ENCODE data around the gene CLCA1. TPM values are rescaled to one million over a fixed set of nuclear protein-coding genes. Genes with fewer than 3 reads are reported as not detected.

Gene CLCA1
- total RNA-seq, 8 experiments from 2014 or later = 0.09 TPM; not detected in 7

- WGBS, 10 experiments = 60 to 100% (median 95%) methylated on average over 1 to 10 of the region's 10 CpGs; no CpG with 5 or more reads in 2 of the 10 experiments
- no peak for ATAC-seq (replicated peaks in 6 of 8)
- Histone ChIP-seq H3K4me1 (replicated peaks in 1 of 2) (peaks cover 0 to 3% of the 10 kb centered on the region in 2 donors), H3K4me3 (no peak overlapping the region), H3K27ac (no peak overlapping the region)
- in situ Hi-C loops (cut with MboI; ENCODE audit: low pct_unique_long_range_greater_than_20kb in 2 of 9, low sequenced_read_pairs in 9 of 9, unreplicated experiment in 9 of 9) = no loop called here
Measured at GRCh38 chr1:86470859-86471258, 2.1 kb downstream of the CLCA1 start.

GRCh38 chr1:86471291-86471690, 2.6 kb downstream of the CLCA1 start:
- Histone ChIP-seq H3K4me1 (replicated peaks in 1 of 2) (no peaks in the 10 kb centered on the region), H3K27ac (no peak overlapping the region), H3K4me3 (no peak overlapping the region)
- in situ Hi-C loops (cut with MboI; ENCODE audit: low pct_unique_long_range_greater_than_20kb in 2 of 9, low sequenced_read_pairs in 9 of 9, unreplicated experiment in 9 of 9) = no loop called here
- no peak for ATAC-seq (replicated peaks in 6 of 8)

- Histone ChIP-seq H3K4me1 (replicated peaks in 1 of 2) (no peaks in the 10 kb centered on the region), H3K27ac (no peak overlapping the region), H3K4me3 (no peak overlapping the region)
- in situ Hi-C loops (cut with MboI; ENCODE audit: low pct_unique_long_range_greater_than_20kb in 2 of 9, low sequenced_read_pairs in 9 of 9, unreplicated experiment in 9 of 9) = no loop called here
- WGBS, 10 experiments = 64 to 97% (median 84%) methylated on average over 2 to 4 of the region's 4 CpGs; no CpG with 5 or more reads in 1 of the 10 experiments
- peak in 1 of 8 experiments; percentile 29 for ATAC-seq (replicated peaks in 6 of 8)
Measured at GRCh38 chr1:86472152-86472551, 3.4 kb downstream of the CLCA1 start.

DNA sequence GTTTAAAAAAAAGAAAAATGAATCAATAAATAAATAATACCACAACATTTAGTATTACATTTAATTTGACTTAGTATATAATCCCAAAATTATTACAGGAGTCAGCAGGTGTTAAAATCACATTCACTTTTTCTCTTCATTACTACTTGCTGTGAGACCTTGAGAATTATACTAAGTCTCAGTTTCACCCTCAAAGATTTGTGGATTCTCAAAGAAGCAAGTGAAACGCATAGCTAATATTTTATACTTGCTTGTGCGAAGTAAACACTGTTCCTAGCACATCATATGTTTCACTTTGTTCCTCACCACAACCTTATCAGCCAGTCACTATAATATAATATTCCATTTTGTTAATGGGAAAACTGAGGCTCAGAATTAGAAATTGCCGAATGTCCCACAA, 4.0 kb downstream of the CLCA1 start:
- in situ Hi-C loops (cut with MboI; ENCODE audit: low pct_unique_long_range_greater_than_20kb in 2 of 9, low sequenced_read_pairs in 9 of 9, unreplicated experiment in 9 of 9) = no loop called here
- WGBS, 10 experiments = 42 to 100% (median 64%) methylated on average over 1 to 3 of the region's 3 CpGs; no CpG with 5 or more reads in 1 of the 10 experiments
- no peak overlapping the region for H3K4me3 ChIP-seq

GRCh38 chr1:86477256-86477655, 8.5 kb downstream of the CLCA1 start:
- WGBS, 10 experiments = 0 to 100% (median 90%) methylated on average over 1 to 4 of the region's 4 CpGs; no CpG with 5 or more reads in 2 of the 10 experiments
- H3K4me3 ChIP-seq = no peak overlapping the region
- in situ Hi-C loops (cut with MboI; ENCODE audit: low pct_unique_long_range_greater_than_20kb in 2 of 9, low sequenced_read_pairs in 9 of 9, unreplicated experiment in 9 of 9) = no loop called here
- no peaks in the 10 kb centered on the region for H3K4me1 ChIP-seq (replicated peaks in 1 of 2)
- no peak overlapping the region for H3K27ac ChIP-seq
- no peak for ATAC-seq (replicated peaks in 6 of 8)

More for the DNA sequence above, 4.0 kb downstream of the CLCA1 start:
- Histone ChIP-seq H3K4me1 (replicated peaks in 1 of 2) (no peaks in the 10 kb centered on the region), H3K27ac (no peak overlapping the region)
- ATAC-seq (replicated peaks in 6 of 8) = no peak

DNA sequence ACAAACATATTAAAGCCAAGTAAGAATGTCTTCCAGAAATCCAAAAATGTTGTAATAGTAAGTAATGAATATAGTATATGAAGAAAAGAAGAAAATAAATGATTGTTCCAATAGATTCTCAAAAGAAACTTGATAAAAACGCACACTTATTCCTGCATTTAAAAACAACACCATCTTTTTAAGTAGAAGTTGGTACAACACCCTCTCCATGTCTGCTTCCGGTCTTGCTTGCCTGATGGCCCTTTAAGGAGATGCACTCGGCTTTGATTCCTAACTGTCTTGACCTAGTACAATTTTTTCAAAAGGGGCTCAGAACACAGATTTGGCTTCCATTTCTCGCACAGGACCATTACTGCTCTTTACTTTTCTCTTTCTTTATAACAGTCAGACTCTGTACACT, 9.0 kb downstream of the CLCA1 start:
- no peaks in the 10 kb centered on the region for H3K4me1 ChIP-seq (replicated peaks in 1 of 2)
- WGBS, 10 experiments = 23 to 100% (median 82%) methylated on average over 2 to 4 of the region's 4 CpGs
- in situ Hi-C loops (cut with MboI; ENCODE audit: low pct_unique_long_range_greater_than_20kb in 2 of 9, low sequenced_read_pairs in 9 of 9, unreplicated experiment in 9 of 9) = no loop called here
- no peak overlapping the region for H3K4me3 ChIP-seq
- no peak overlapping the region for H3K27ac ChIP-seq
- ATAC-seq (replicated peaks in 6 of 8) = no peak

GRCh38 chr1:86478416-86479156, 9.9 kb downstream of the CLCA1 start:
- Histone ChIP-seq H3K4me1 (replicated peaks in 1 of 2) (no peaks in the 10 kb centered on the region), H3K27ac (no peak overlapping the region), H3K4me3 (no peak overlapping the region)
- ATAC-seq (replicated peaks in 6 of 8) = no peak
- in situ Hi-C loops (cut with MboI; ENCODE audit: low pct_unique_long_range_greater_than_20kb in 2 of 9, low sequenced_read_pairs in 9 of 9, unreplicated experiment in 9 of 9) = no loop called here
- 44 to 100% (median 84%) methylated on average over 1 to 5 of the region's 5 CpGs; no CpG with 5 or more reads in 1 of the 10 experiments for WGBS, 10 experiments

DNA sequence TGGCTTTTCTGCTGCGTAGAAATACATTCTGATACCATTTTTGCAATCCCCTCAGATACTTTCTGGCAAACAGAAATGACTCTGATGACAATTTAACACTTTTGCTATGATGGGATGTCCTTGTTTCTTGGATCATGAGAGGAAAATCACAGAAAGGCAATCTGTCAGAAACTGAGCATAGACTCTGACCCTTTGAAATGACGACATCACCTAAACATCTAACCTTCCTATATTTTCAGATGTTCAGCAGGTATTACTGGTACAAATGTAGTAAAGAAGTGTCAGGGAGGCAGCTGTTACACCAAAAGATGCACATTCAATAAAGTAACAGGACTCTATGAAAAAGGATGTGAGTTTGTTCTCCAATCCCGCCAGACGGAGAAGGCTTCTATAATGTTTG, 13.2 kb downstream of the CLCA1 start:
- ATAC-seq (replicated peaks in 6 of 8) = no peak
- no peaks in the 10 kb centered on the region for H3K4me1 ChIP-seq (replicated peaks in 1 of 2)
- in situ Hi-C loops (cut with MboI; ENCODE audit: low pct_unique_long_range_greater_than_20kb in 2 of 9, low sequenced_read_pairs in 9 of 9, unreplicated experiment in 9 of 9) = no loop called here
- 86 to 100% (median 100%) methylated on average over 1 to 4 of the region's 4 CpGs; no CpG with 5 or more reads in 1 of the 10 experiments for WGBS, 10 experiments
- H3K27ac ChIP-seq = no peak overlapping the region
- H3K4me3 ChIP-seq = no peak overlapping the region

DNA sequence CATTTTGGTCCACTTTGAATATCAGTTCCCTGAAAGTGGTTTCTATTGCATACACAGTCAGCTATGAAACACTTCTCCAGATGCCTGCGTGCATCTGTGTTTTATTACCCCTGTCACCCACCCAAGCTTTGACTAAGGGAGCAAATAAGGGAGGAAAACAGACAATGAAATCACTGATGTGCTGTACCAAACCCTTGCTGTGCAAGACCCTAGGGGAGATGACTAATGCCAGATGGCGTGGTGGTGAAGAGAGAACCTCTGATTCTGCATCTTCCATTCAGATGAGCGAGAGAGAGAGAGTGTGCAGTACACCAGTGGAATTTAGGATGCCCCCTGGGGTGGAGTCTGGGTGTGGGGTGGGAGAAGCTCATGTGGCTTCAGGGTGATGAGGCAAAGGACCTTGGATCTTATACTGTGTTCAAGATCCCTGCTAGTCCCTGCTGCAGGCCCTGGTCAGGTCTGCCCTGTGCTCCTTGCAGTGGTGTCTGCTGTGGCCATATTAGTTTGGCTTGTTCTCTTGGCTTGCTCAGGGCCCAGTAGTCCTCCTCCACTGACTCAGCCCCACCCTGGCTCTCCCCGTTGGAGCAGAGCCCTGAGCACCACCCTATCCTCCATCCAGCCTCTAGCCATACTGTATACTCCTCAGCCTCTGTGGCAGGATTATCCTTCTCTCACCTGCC, 18.5 kb downstream of the CLCA1 start:
- Histone ChIP-seq H3K4me1 (replicated peaks in 1 of 2) (no peaks in the 10 kb centered on the region), H3K4me3 (no peak overlapping the region), H3K27ac (no peak overlapping the region)
- in situ Hi-C loops (cut with MboI; ENCODE audit: low pct_unique_long_range_greater_than_20kb in 2 of 9, low sequenced_read_pairs in 9 of 9, unreplicated experiment in 9 of 9) = no loop called here
- ATAC-seq (replicated peaks in 6 of 8) = peak in 4 of 8 experiments; percentile 53 to 91 (median 78)
- 0 to 86% (median 76%) methylated on average over 1 to 4 of the region's 4 CpGs; no CpG with 5 or more reads in 2 of the 10 experiments for WGBS, 10 experiments

GRCh38 chr1:86487811-86488141, 19.0 kb downstream of the CLCA1 start:
- Histone ChIP-seq H3K4me3 (no peak overlapping the region), H3K4me1 (replicated peaks in 1 of 2) (no peaks in the 10 kb centered on the region), H3K27ac (no peak overlapping the region)
- no peak for ATAC-seq (replicated peaks in 6 of 8)
- in situ Hi-C loops (cut with MboI; ENCODE audit: low pct_unique_long_range_greater_than_20kb in 2 of 9, low sequenced_read_pairs in 9 of 9, unreplicated experiment in 9 of 9) = no loop called here
- WGBS, 10 experiments = 80 to 100% (median 100%) methylated on average over 1 to 4 of the region's 4 CpGs; no CpG with 5 or more reads in 3 of the 10 experiments

- no peak for ATAC-seq (replicated peaks in 6 of 8)
- no peak overlapping the region for H3K27ac ChIP-seq
- WGBS, 10 experiments = 50 to 88% (median 64%) methylated on average over 1 to 2 of the region's 2 CpGs; no CpG with 5 or more reads in 3 of the 10 experiments
- no peaks in the 10 kb centered on the region for H3K4me1 ChIP-seq (replicated peaks in 1 of 2)
- in situ Hi-C loops (cut with MboI; ENCODE audit: low pct_unique_long_range_greater_than_20kb in 2 of 9, low sequenced_read_pairs in 9 of 9, unreplicated experiment in 9 of 9) = no loop called here
- H3K4me3 ChIP-seq = no peak overlapping the region
Measured at GRCh38 chr1:86489242-86489878, 20.6 kb downstream of the CLCA1 start.

GRCh38 chr1:86491171-86491950, 22.6 kb downstream of the CLCA1 start:
- Histone ChIP-seq H3K4me3 (no peak overlapping the region), H3K4me1 (replicated peaks in 1 of 2) (no peaks in the 10 kb centered on the region), H3K27ac (no peak overlapping the region)
- WGBS, 10 experiments = 59 to 100% (median 84%) methylated on average over 1 to 2 of the region's 2 CpGs
- in situ Hi-C loops (cut with MboI; ENCODE audit: low pct_unique_long_range_greater_than_20kb in 2 of 9, low sequenced_read_pairs in 9 of 9, unreplicated experiment in 9 of 9) = no loop called here
- no peak for ATAC-seq (replicated peaks in 6 of 8)

DNA sequence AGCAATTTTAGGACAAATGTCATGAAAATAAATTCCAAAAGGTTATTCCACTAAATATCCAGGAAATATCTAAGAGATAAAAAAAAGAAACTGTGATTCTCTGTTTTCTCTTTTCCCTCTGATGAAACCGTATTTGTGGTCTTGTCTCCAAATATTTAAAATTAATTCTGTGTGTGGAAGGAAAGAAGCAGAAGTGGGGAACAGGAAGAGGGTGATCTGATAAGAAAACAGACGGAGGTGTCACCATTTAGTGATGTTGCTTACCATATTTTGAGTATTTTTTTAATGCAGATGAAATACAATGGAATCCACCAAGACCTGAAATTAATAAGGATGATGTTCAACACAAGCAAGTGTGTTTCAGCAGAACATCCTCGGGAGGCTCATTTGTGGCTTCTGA, 29.6 kb downstream of the CLCA1 start:
- in situ Hi-C loops (cut with MboI; ENCODE audit: low pct_unique_long_range_greater_than_20kb in 2 of 9, low sequenced_read_pairs in 9 of 9, unreplicated experiment in 9 of 9) = no loop called here
- 68 to 100% (median 82%) methylated on average over 1 to 3 of the region's 3 CpGs; no CpG with 5 or more reads in 1 of the 10 experiments for WGBS, 10 experiments
- no peak for ATAC-seq (replicated peaks in 6 of 8)

More for the DNA sequence above, 29.6 kb downstream of the CLCA1 start:
- H3K27ac ChIP-seq = no peak overlapping the region
- H3K4me3 ChIP-seq = no peak overlapping the region
- H3K4me1 ChIP-seq (replicated peaks in 1 of 2) = no peaks in the 10 kb centered on the region

Measured in motor neuron (in vitro differentiated cells).